ENCODE results near the gene ZNF555. TPM values are rescaled to one million over a fixed set of nuclear protein-coding genes. Genes with fewer than 3 reads are reported as not detected.

ZNF555 gene
- total and polyA plus RNA-seq, 2 of the 13 experiments (the other 11 are each of a cell fraction or from before 2014, with no cell fraction given): 5.0 to 8.0 TPM

DNA sequence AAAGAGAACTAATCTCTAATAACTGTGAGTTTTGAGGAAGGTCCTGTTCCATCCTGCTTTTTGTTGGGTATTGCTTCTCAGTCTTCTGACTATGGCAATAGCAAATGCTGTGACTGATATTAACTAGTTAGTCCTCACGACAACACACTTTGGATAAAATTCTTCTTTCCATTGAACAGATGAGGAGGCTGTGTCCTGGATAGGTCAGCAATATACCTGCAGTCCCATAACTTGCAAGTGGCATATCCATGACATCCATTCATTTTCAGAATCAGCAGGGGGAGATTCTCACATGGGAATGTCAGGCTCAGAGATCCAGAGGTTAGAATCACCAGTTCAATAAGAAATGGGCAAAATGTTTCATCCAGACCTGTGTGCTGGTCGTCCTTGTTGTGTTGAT, 14.3 kb upstream of the ZNF555 start:
- intact Hi-C loops (cut with micrococcal nuclease; ENCODE audit: unreplicated experiment): no loop called here
- peaks cover 8% of the 10 kb centered on the region for H3K4me1 ChIP-seq (ENCODE audit: insufficient read depth, low read length)
- DNase-seq (ENCODE audit: low spot score) (no peak), ATAC-seq (no peak), FAIRE-seq (no peak)
- BruUV-seq (replicated peaks): no TSS peak
- H3K9me3 ChIP-seq (ENCODE audit: low read length): no peaks in the 10 kb centered on the region; the same call in 1 of the 2 replicates
- no peak overlapping the region for H3K9ac ChIP-seq (ENCODE audit: insufficient read depth, low read depth, low read length)
- no peaks in the 10 kb centered on the region; a peak in 1 of 5 replicates for H3K36me3 ChIP-seq (replicated peaks in 1 of 2; ENCODE audit: control insufficient read depth in 1 of 2, insufficient read depth in 2 of 2, low read length in 2 of 2)
- ChIA-PET POLR2A (interaction anchor here (1.5 kb wide), 1 partner anchor 11 kb away, joined by 4 read pairs; no protein-coding TSS in a partner anchor), CTCF (ENCODE audit: low intra/inter-chr PET ratio, low total read pairs) (no interaction called here)
- H3K27me3 ChIP-seq (ENCODE audit: control insufficient read depth in 1 of 2, insufficient read depth in 2 of 2, low read length in 2 of 2): no peaks in the 10 kb centered on the region
- H3K79me2 ChIP-seq (ENCODE audit: insufficient read depth, low read length): no peaks in the 10 kb centered on the region
- 79% methylated on average over 2 of the region's 2 CpGs for WGBS (ENCODE audit: low lambda C conversion rate)
- H2AFZ ChIP-seq (ENCODE audit: low read length): no peak overlapping the region
- no peak overlapping the region for H3K4me2 ChIP-seq (ENCODE audit: low read depth, low read length)
- no peak for TF ChIP-seq ZNF615 (CRISPR knock-in tag; IDR thresholded peaks at IDR 0.05; ENCODE audit: borderline replicate concordance)
- TF ChIP-seq ATF2 (CRISPR knock-in tag; IDR thresholded peaks at IDR 0.05): no peak
- TF ChIP-seq ZNF781 (CRISPR knock-in tag; IDR thresholded peaks at IDR 0.05; ENCODE audit: borderline replicate concordance, not compliant biosample characterization): no peak
- no peak for TF ChIP-seq ZNF460 (CRISPR knock-in tag; IDR thresholded peaks at IDR 0.05; ENCODE audit: borderline replicate concordance)
- TF ChIP-seq NFE2 (CRISPR knock-in tag; IDR thresholded peaks at IDR 0.05): no peak
- no peak for TF ChIP-seq SIN3B (IDR thresholded peaks at IDR 0.05; ENCODE audit: low read length)
- TF ChIP-seq PHB2 (IDR thresholded peaks at IDR 0.05; ENCODE audit: partially characterized antibody): no peak
- no peak for TF ChIP-seq KDM3A (CRISPR knock-in tag; IDR thresholded peaks at IDR 0.05; ENCODE audit: low read depth)
- H3K27ac ChIP-seq (ENCODE audit: extremely low read length, insufficient read depth, low read length): no peak overlapping the region
- H3K4me3 ChIP-seq (replicated peaks in 1 of 3; ENCODE audit: insufficient read depth in 1 of 3, low read depth in 2 of 3, low read length in 3 of 3): no peak overlapping the region
- in situ Hi-C loops (cut with HindIII; ENCODE audit: extremely low pct_ligation_motif_present, low pct_unique_long_range_greater_than_20kb): no loop called here
- no peaks in the 10 kb centered on the region for H4K20me1 ChIP-seq (ENCODE audit: insufficient read depth, low read length)
